HG02938 (cell line): Measurements from ENCODE around the gene BCL2L12.

ENCODE experiments used
- ATAC-seq: cut with Tn5 transposase; IDR thresholded peaks from one replicate; pipeline ENCODE4 v1.9.1; 2021; ENCODE audit warnings: mild to moderate bottlenecking, moderate library complexity; ENCODE audit not compliant: unreplicated experiment

Gene BCL2L12

DNA sequence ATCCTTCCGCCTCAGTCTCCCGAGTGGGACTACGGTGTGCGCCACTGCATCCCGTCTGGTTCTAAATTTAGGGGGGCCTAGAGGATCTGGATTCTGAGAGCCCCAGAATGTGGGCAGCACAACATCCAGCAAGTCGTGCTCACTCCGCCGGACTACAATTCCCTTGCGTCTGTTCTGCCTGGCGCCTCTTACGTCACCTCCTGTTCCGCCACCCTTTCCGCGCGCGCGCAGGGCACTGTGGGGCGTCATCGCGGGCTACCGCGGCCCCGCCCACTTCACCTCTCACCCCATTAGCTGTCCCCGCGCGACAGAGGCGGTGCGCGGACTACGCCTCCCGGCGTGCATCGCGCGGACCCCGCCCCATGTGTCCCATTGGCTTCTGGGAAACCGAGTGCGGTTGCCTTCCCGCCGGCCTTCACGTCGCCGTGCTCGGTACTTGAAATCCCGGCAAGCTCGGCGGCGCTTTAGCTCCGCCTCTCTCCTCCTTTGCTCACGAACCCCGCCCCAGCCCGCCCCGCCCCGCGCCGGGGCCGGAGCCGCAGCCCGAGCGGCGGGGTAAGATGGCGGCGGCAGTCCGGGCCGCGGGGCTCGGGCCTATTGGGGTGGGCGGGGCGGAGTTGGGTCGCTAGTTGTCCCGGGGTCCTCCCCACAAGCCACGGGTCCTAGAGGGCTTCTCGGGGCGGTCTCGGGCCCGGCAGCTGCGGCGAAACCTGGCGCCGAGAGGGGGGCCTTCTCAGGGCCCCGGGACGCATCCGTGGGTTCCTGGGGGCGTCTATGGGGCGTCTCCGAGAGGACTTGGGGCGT, 23.8 kb upstream of the BCL2L12 start, which contains the start of gene SCAF1:
Gene SCAF1 (plus strand): TSS at position 522 of the 804 bp plus-strand sequence. CDS start 2,818 bp downstream, outside the sequence.
- ATAC-seq, result peak; percentile 49

DNA sequence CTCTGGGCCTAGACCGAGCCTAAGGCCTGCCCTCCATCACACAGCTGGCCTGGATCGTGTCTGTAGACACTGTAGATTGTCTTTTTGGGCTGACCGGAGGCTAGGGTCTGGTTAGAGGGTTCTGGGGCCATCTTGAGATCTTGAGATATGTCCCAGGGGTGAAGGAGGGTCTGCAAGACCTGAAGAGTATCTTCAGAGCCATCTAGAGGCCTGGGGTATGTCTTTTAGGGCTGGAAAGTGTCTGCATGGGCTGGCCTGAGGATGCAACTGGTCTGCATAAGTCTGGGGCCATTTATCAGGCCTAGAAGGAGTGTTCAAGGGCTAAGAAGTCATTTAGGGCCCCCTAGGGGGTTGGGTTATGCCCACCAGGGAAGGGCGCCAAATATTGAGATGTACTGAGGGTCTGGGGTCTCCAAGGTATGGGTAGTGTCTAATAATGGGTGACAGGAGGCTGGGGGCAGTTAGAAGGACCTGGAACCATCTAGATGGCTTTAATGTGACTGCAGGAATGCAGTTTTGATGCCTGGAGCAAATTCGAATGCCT, 23.2 kb upstream of the BCL2L12 start:
- no peak for ATAC-seq

DNA sequence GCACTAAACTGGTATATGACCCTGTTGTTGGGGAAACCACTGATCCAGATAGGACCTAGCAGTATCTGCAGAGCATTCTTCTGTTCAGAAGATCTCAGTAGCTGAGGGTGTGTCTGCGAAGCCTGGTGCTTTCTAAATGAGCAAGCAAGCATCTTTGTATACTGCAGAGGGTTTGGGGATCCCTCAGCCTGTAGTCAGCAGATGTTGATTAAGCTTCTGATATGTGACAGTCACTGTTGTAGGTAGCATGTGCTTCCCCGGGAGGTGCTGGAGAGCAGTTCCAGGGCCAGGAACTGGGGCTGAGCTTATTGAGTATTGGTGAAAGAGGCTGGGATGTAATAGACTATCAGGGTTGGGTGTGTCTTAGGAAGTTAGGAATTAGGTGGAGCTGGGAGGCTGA, 22.3 kb upstream of the BCL2L12 start:
- ATAC-seq, result no peak

DNA sequence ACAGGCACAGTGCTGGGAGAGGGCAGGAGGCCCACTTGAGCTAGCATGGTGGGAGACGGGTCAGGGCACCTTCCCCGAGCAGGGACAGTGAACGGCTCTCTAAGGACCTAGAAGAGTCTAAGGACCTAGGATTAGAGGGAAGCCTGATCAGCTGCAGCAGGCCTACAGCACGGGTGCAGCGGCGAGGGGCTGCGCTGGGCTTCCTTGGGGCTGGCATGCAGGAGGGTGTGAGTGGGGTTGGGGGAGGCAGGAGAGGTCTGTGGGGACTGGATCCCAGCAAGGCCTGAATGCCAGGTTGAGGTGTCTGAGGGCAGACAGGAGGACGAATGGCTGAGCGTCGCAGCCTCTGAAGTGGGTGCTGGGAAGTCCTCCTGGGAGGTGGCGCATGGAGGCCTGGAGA, 20.1 kb upstream of the BCL2L12 start:
- no peak for ATAC-seq

DNA sequence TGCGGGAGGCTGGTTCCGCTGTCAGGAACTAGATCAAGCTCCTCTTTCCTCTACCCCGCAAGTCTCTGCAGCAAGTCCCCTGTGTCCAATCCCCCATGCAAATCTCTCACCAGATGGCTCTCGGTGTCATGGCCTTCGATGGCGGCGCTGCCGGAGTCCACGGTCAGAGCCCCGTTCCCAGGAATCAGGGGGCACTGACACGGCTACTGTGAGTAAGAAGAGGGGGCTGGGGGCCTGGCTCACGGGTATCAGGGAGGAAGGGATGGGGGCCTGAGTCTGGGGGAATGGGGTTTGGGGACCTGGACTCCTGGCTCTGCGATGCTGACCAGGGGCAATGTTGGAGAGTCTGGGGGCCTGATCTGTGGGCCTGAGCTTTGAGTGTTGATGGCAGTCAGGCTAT, 19.7 kb upstream of the BCL2L12 start:
- no peak for ATAC-seq

DNA sequence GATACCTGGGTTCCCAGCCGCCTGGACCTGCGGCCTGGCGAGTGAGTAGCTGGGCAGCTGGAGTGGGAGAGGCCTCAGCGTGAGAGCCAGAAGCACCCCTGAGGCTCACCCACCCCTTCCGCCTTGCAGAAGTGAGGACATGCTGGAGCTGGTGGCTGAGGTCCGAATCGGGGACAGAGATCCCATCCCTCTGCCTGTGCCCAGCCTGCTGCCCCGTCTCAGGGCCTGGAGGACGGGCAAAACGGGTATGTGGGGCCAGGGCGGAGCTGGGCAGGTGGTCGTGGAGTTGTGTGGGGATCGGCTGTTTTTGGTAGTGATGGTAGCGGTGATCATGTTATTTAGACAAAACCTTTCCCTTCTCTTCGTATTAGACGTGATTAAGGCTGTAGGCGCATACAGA, 19.1 kb upstream of the BCL2L12 start:
- ATAC-seq, result no peak

DNA sequence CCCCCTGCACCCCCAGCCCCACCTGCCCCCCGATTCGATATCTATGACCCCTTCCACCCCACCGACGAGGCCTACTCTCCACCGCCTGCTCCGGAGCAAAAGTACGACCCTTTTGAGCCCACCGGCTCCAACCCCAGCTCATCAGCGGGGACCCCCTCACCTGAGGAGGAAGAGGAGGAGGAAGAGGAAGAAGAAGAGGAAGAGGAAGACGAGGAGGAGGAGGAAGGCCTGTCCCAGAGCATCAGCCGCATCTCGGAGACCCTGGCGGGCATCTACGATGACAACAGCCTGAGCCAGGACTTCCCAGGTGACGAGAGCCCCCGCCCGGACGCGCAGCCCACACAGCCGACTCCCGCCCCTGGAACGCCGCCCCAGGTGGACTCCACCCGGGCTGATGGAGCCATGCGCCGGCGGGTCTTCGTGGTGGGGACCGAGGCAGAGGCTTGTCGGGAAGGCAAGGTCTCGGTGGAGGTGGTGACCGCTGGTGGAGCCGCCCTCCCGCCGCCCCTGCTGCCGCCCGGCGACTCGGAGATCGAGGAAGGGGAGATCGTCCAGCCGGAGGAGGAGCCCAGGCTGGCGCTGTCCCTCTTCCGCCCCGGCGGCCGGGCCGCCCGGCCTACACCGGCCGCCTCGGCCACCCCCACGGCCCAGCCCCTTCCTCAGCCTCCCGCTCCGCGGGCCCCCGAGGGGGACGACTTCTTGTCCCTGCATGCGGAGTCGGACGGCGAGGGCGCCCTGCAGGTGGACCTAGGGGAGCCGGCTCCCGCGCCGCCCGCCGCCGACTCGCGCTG, 14.5 kb upstream of the BCL2L12 start:
- no peak for ATAC-seq

DNA sequence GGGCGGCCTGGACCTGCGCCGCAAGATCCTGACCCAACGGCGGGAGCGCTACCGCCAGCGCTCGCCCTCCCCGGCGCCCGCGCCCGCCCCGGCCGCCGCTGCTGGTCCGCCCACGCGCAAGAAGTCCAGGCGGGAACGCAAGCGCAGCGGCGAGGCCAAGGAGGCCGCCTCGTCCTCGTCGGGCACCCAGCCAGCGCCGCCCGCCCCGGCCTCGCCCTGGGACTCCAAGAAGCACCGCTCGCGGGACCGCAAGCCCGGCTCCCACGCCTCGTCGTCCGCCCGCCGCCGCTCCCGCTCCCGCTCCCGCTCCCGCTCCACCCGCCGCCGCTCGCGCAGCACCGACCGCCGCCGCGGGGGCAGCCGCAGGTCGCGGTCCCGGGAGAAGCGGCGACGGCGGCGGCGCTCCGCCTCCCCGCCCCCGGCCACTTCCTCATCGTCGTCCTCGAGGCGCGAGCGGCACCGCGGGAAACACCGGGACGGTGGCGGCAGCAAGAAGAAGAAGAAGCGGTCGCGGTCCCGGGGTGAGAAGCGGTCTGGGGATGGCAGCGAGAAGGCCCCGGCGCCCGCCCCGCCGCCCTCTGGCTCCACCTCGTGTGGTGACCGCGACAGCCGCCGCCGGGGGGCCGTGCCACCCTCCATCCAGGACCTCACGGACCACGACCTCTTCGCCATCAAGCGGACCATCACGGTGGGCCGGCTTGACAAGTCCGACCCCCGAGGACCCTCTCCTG, 13.7 kb upstream of the BCL2L12 start:
- no peak for ATAC-seq

DNA sequence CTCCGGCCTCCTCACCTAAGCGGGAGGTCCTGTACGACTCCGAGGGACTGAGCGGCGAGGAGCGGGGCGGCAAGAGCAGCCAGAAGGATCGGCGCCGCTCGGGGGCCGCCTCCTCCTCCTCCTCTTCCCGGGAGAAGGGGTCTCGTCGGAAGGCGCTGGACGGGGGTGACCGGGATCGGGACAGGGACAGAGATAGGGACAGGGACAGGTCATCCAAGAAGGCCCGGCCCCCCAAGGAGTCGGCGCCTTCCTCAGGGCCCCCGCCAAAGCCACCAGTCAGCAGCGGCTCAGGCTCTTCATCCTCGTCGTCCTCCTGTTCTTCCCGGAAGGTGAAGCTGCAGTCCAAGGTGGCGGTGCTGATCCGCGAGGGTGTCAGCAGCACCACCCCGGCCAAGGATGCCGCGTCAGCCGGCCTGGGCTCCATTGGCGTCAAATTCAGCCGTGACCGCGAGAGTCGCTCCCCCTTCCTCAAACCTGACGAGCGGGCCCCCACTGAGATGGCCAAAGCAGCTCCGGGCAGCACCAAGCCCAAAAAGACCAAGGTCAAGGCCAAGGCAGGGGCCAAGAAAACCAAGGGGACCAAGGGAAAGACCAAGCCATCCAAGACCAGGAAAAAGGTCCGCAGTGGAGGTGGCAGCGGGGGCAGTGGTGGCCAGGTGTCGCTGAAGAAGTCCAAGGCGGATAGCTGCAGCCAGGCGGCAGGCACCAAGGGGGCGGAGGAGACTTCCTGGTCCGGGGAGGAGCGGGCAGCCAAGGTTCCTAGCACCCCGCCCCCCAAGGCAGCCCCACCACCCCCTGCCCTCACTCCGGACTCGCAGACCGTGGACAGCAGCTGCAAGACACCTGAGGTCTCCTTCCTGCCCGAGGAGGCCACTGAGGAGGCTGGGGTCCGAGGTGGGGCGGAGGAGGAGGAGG, 12.9 kb upstream of the BCL2L12 start:
- no peak for ATAC-seq

DNA sequence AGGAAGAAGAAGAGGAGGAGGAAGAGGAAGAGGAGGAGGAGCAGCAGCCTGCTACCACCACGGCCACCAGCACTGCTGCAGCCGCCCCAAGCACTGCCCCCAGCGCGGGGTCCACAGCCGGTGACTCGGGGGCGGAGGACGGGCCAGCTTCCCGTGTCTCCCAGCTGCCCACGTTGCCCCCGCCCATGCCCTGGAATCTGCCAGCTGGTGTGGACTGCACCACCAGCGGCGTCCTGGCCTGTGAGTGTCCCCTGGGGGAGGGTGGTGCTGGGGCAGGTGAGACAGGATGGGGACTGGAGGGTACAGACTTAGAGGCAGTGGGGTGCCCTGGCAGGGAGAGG, 12.3 kb upstream of the BCL2L12 start:
- no peak for ATAC-seq

DNA sequence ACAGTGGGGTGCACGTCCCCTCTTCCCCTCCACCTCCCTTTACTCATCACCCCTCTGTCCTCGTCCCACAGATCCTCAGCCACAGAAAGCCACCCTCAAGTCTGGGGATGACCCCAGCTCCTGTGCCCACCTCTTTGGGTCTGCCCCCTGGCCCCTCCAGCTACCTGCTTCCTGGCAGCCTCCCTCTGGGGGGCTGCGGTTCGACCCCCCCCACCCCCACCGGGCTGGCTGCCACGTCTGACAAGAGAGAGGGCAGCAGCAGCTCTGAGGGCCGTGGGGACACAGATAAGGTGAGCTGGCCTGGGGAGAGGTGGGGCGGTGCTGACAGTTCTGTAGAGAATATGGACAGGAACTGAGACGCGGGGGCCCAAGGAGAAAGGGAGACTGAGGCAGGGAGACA, 11.2 kb upstream of the BCL2L12 start:
- no peak for ATAC-seq

DNA sequence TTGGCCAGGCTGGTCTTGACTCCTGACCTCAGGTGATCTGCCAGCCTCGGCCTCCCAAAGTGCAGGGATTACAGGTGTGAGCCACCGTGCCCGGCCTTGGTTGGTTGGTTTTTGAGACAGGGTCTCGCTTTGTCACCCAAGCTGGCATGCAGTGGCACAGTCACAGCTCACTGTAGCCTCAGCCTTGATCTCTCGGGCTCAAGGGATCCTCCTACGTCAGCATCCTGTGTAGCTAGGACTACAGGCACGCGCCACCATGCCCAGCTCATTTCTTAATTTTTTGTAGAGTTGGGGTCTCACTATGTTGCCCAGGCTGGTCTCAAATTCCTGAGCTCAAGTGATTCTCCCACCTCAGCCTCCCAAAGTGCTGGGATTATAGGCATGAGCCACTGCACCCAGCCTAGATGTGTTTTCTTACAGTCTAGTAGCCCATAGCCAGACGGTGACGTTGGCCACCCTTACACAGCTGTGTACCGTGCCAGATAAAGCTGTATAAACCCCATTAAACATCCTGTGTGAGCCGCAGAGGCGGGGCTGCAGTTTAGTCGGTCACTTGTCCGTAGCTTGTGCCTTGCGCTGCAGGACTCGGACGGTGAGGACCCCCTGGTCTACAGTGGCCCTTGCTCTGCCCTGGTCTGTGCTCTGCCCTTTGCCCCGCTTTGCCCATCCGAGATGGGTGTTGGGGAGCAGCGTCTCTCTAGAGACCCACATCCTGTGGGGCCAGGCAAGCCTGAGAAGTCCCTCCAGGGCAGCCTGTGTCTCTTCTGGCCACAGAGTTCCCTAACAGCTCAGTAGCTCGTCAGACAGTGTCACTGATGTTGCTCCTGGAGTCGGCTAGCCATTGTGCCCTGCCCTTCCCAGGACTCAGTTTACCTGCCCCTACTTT, 9.9 kb upstream of the BCL2L12 start:
- no peak for ATAC-seq

DNA sequence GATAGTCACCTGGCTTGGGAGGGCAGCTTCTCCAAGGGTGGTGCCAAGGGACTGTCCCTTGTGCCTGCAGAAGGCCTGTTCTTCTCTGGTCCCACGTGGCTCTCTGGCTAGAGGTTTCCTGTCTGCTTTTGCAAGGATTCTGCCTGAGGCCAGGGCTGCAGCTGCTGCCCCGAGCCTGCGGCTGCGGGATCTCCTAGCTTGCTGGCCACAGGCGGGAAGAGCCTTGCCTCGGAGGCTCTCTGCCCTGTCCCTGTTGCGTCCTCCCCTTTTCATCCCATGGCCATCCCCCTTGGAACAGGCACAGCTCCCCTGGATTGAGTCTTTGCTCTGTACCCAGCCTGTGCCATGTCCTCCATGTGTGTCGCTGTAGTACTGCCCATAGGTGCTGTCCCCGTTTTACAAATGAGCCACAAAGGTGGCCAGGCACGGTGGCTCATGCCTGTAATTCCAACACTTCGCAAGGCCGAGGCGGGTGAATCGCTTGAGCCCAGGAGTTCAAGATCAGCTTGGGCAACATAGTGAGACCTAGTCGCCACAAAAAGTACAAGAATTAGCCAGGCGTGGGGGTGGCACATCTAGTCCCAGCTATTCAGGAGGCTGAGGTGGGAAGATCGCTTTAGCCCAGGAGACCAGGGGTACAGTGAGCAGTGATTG, 9.2 kb upstream of the BCL2L12 start:
- ATAC-seq, result no peak

DNA sequence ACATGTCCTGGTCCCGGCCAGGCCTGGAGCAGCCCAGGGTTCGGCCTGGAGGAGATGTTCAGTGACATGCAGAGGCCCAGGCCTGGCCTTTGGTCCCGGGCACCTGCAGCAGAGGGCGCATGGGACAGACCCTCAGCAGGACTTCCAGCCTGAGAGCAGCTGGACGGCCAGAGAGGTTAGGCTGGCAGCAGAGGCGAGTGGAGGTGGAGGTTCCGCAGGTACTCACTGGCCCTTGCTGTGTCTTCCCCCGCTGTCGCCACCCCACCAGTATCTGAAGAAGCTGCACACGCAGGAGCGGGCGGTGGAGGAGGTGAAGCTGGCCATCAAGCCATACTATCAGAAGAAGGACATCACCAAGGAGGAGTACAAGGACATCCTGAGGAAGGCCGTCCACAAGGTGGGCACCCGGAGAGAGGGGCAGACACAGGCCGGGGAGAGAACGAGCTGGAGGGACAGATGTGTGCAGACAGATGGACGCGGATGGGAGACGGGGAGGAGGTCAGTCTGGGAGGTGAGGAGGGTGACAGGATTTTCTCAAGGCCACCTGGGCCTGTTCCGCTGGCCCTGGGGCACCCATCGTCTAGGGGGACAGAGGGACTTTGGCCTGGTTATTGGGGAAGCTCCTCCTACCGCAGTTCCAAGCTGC, 8.1 kb upstream of the BCL2L12 start:
- no peak for ATAC-seq

DNA sequence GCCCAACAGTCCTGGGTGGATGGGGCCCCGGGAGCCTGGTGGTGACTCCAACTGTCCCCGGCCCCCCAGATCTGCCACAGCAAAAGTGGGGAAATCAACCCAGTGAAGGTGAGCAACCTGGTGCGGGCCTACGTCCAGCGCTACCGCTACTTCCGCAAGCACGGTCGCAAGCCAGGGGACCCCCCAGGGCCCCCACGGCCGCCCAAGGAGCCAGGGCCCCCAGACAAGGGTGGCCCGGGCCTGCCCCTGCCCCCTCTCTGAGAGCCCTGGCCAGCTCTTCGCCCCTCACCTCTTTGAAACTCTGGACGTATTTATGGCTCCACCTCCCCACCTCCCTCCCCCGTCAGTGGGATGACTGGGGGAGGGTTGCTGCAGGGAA, 7.6 kb upstream of the BCL2L12 start:
- ATAC-seq, result no peak

DNA sequence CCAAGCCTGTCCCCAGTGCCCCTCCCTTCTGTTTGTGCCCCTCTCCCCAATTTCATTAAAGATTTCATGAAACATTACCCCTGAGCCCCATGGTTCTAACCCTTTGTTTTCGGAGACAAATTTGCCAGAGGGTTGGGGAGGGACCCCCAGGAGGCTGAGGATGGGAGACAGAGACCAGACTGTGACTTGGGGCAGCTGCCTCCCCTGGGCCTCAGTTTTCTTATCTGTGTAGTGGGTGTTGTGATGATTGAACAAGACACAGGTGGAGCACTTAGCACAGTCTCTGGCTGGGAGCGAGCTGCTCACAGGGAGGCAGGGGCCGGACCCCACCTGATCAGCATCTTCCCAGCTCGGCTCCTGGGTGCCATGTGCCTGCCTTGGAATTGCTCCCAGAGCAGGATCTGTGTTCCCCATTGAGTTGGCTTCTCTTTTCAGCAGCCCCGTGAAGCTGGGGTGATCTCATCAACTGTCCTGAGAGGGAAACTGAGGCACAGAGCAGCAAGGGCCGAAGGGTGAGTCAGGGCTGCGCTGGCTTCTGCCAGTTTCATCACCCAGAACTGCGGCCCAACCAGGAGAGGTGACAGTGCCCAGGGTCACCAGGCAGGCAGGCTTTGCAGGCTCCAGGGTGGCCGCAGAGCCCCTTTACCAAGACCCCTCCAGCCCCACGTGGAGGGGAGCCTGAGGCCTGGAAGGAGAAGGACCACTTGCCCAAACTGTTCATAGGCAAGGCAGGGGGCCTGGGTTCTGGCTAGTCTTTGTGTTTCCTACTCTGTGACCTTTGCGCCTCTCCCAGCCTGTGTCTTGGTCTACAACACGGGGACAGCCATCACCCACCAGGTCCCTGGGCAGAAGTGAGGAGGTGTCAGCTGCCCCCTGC, 6.9 kb upstream of the BCL2L12 start:
- no peak for ATAC-seq

DNA sequence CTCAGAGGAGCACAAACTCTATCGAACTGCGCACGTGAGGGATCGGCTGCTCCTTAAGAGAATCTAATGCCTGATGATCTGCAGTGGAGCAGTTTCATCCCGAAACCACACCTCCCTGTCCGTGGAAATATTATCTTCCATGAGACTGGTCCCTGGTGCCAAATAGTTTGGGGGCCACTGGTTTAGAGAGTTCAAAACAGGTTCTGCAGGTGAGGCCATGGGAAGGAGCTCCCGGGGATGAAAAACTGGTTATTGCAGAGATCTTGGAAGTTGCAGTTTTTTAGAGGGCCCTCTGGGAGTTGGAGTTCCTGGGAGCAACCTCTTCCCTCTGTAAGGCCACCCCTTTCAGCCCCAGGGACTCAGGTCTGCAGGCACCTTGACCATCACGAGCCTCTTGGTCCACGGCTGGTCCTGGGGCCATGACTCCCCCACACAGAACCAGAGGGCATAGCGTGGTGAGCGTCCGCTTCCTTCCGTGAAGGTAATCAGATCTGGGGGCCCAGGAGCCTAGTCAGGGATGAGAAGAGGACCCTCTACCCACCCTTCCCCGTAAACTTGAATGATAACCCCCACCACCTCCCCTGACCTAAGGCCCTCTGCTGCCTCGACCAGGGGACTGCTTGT, 5.3 kb upstream of the BCL2L12 start:
- ATAC-seq, result no peak
